Mesothelial cell of epicardium (in vitro differentiated cells): ENCODE measurements around the gene FBXO34. TPM values are rescaled to one million over a fixed set of nuclear protein-coding genes. Genes with fewer than 3 reads are reported as not detected.

Experiments
- DNase-seq, 2 experiments: peaks; one replicate each; pipeline ENCODE4 v3.0.0; 2021; ENCODE audit warnings: low spot score in 2 of 2; ENCODE audit not compliant: unreplicated experiment in 2 of 2
- H3K27ac Mint-ChIP-seq: 2 replicates; pipeline ENCODE4 v1.8.0; 2021; ENCODE audit warnings: mixed read lengths
- H3K27me3 Mint-ChIP-seq: 2 replicates; pipeline ENCODE4 v1.8.0; 2021; ENCODE audit warnings: low read depth, mixed read lengths
- H3K36me3 Mint-ChIP-seq: 2 replicates; pipeline ENCODE4 v1.8.0; 2021; ENCODE audit warnings: mixed read lengths
- H3K4me1 Mint-ChIP-seq: 2 replicates; pipeline ENCODE4 v1.8.0; 2021; ENCODE audit warnings: mixed read lengths
- H3K4me3 Mint-ChIP-seq: 2 replicates; pipeline ENCODE4 v1.8.0; 2021; ENCODE audit warnings: mild to moderate bottlenecking, moderate library complexity, mixed read lengths
- H3K9me3 Mint-ChIP-seq: 2 replicates; pipeline ENCODE4 v1.8.0; 2021; ENCODE audit warnings: mixed read lengths
- total RNA-seq: library from RNA; stranded (reverse); gene quantifications from 3 replicates; pipeline ENCODE4 v1.2.1, GENCODE V29; 2021
- TF ChIP-seq, protein P1 (sequence below): fragments of 200-600 bp; sonication (generic); IDR thresholded peaks from one replicate; pipeline ENCODE4 v1.5.0; 2021; ENCODE audit warnings: antibody characterized with exemption; ENCODE audit not compliant: unreplicated experiment

Gene FBXO34
- total RNA-seq, 1 donor from 2014 or later: 38.0 TPM

GRCh38 chr14:55353686-55354467, 82.7 kb downstream of the FBXO34 start:
- H3K4me1 Mint-ChIP-seq: peaks cover 23% of the 10 kb centered on the region
- H3K27me3 Mint-ChIP-seq: no peaks in the 10 kb centered on the region
- DNase-seq: no peak
- no peaks in the 10 kb centered on the region for H3K9me3 Mint-ChIP-seq
- TF ChIP-seq, protein P1, sequence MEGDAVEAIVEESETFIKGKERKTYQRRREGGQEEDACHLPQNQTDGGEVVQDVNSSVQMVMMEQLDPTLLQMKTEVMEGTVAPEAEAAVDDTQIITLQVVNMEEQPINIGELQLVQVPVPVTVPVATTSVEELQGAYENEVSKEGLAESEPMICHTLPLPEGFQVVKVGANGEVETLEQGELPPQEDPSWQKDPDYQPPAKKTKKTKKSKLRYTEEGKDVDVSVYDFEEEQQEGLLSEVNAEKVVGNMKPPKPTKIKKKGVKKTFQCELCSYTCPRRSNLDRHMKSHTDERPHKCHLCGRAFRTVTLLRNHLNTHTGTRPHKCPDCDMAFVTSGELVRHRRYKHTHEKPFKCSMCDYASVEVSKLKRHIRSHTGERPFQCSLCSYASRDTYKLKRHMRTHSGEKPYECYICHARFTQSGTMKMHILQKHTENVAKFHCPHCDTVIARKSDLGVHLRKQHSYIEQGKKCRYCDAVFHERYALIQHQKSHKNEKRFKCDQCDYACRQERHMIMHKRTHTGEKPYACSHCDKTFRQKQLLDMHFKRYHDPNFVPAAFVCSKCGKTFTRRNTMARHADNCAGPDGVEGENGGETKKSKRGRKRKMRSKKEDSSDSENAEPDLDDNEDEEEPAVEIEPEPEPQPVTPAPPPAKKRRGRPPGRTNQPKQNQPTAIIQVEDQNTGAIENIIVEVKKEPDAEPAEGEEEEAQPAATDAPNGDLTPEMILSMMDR: no peak
- H3K4me3 Mint-ChIP-seq: no peak overlapping the region
- peak overlapping the region; percentile 50 for H3K27ac Mint-ChIP-seq
- H3K36me3 Mint-ChIP-seq: peaks cover 10% of the 10 kb centered on the region

GRCh38 chr14:55354500-55354899, 83.3 kb downstream of the FBXO34 start:
- TF ChIP-seq, protein P1: peak; percentile 31
- peaks cover 10% of the 10 kb centered on the region for H3K36me3 Mint-ChIP-seq
- H3K27me3 Mint-ChIP-seq: no peaks in the 10 kb centered on the region
- H3K4me1 Mint-ChIP-seq: peaks cover 17% of the 10 kb centered on the region
- H3K27ac Mint-ChIP-seq: peak overlapping the region; percentile 50
- H3K9me3 Mint-ChIP-seq: no peaks in the 10 kb centered on the region
- no peak overlapping the region for H3K4me3 Mint-ChIP-seq
- DNase-seq: peak in 1 of 2 experiments; percentile 48

DNA sequence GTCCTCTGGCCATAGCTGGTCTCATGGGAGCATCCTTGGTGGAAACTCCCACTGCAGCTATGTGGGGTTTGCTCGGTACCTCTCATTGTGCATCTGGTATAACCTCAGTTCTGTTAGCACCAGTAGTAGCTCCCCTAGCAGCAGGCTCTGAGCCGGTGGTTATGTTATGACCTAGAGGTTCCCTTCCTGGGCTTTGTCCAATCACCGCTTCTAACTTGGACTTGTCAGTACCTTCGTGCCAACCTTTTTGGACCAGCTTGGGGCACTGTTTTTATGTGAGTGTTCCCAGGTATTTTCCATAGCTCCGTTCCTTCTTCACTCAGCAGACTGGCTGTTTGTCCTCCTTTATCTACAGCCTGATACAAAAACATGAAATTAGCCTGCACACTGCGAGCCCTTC, 84.7 kb downstream of the FBXO34 start:
- Mint-ChIP-seq H3K4me3 (no peak overlapping the region), H3K4me1 (peaks cover 5% of the 10 kb centered on the region), H3K36me3 (peaks cover 8% of the 10 kb centered on the region), H3K9me3 (no peaks in the 10 kb centered on the region), H3K27me3 (no peaks in the 10 kb centered on the region), H3K27ac (no peak overlapping the region)
- TF ChIP-seq, protein P1: no peak
- no peak for DNase-seq

GRCh38 chr14:55356913-55357312, 85.7 kb downstream of the FBXO34 start:
- Mint-ChIP-seq H3K27me3 (no peaks in the 10 kb centered on the region), H3K4me3 (no peak overlapping the region), H3K9me3 (no peaks in the 10 kb centered on the region), H3K27ac (no peak overlapping the region), H3K4me1 (peaks cover 5% of the 10 kb centered on the region), H3K36me3 (peaks cover 5% of the 10 kb centered on the region)
- TF ChIP-seq, protein P1: no peak
- no peak for DNase-seq

DNA sequence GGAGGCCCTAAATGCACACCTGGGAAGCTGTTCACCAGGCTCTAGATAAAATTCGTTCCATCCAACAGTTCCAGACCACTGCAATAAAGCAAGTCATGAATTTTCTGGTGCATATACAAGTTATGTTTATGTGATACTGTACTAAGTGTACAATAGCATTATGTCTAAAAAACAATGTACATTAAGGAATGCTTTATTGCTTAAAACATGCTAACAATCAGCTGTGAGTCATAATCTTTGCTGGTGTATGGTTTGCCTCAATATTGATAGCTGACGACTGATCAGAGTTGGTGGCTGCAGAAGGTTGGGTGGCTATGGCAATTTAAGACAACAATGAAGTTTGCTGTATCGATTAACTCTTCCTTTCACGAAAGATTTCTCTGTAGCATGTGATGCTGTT, 88.1 kb downstream of the FBXO34 start:
- Mint-ChIP-seq H3K36me3 (peaks cover 9% of the 10 kb centered on the region), H3K27me3 (no peaks in the 10 kb centered on the region), H3K27ac (no peak overlapping the region), H3K4me3 (no peak overlapping the region), H3K9me3 (no peaks in the 10 kb centered on the region), H3K4me1 (peaks cover 3% of the 10 kb centered on the region)
- TF ChIP-seq, protein P1: no peak
- DNase-seq: no peak
